ENCODE results near the gene BMAL2. TPM values are rescaled to one million over a fixed set of nuclear protein-coding genes. Genes with fewer than 3 reads are reported as not detected.

Gene BMAL2
- total RNA-seq, 1 experiment from 2014 or later = 23.1 TPM

DNA sequence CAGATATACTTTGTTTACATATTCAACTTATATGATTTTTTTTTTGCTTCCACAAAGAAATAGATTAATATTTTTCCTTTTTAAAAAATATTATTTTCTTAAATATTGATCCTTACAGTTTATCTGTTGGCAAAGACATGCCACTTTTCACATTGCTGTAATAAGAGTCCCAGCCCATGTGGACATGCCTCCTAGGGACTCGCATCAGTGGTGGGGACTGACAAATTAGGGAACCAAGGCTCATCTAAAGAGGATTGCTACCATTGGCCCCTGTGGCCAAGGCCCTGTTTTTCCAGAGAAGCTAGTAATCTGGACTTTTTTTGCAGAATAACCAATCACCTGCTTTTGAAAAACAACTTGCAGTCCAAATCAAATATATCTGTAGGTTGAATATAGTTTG, 27.8 kb upstream of the BMAL2 start:
- H3K4me1 ChIP-seq (ENCODE audit: insufficient read depth, low read length) = no peaks in the 10 kb centered on the region
- H3K27ac ChIP-seq (ENCODE audit: insufficient read length, low read depth, low read length) = no peak overlapping the region
- DNase-seq = no peak
- no peaks in the 10 kb centered on the region for H4K20me1 ChIP-seq (ENCODE audit: control insufficient read depth, insufficient read depth, insufficient read length)
- H4K8ac ChIP-seq (replicated peaks; ENCODE audit: insufficient read length, low read depth, low read length) = no peak overlapping the region
- no peak overlapping the region for H3K27ac Mint-ChIP-seq
- H3K79me2 ChIP-seq (ENCODE audit: insufficient read depth, low read length) = no peaks in the 10 kb centered on the region
- no peak overlapping the region for H2BK12ac ChIP-seq (ENCODE audit: insufficient read length, low read depth, low read length)
- no peak overlapping the region for H3K18ac ChIP-seq (ENCODE audit: insufficient read length, low read depth, low read length)
- H2BK5ac ChIP-seq (ENCODE audit: insufficient read length, low read length) = no peak overlapping the region
- no peak overlapping the region for H4K91ac ChIP-seq (ENCODE audit: insufficient read length, low read depth, low read length)
- no peak overlapping the region for H3K4me3 Mint-ChIP-seq
- no peak overlapping the region for H2BK120ac ChIP-seq (ENCODE audit: low read depth, low read length, poor library complexity, severe bottlenecking)
- no peak overlapping the region for H3K56ac ChIP-seq (ENCODE audit: insufficient read length, low read depth, low read length)
- no peaks in the 10 kb centered on the region for H3K9me3 Mint-ChIP-seq
- H2AK5ac ChIP-seq (ENCODE audit: insufficient read length, low read length) = no peak overlapping the region
- no peak overlapping the region for H3K9ac ChIP-seq (ENCODE audit: extremely low read depth, insufficient read length, low read length)
- H3K4ac ChIP-seq (ENCODE audit: low read depth, low read length) = no peak overlapping the region
- H4K5ac ChIP-seq (ENCODE audit: insufficient read length, low read depth, low read length) = no peak overlapping the region
- no peak overlapping the region for H3T11ph ChIP-seq (ENCODE audit: low read length)
- H2BK20ac ChIP-seq (ENCODE audit: low read depth, low read length, poor library complexity, severe bottlenecking) = no peak overlapping the region
- no peak overlapping the region for H2AFZ ChIP-seq (ENCODE audit: low read length)
- H3K9me3 ChIP-seq (ENCODE audit: control insufficient read depth, low read depth, low read length) = no peaks in the 10 kb centered on the region
- H3K4me2 ChIP-seq (ENCODE audit: insufficient read depth, insufficient read length, low read length) = no peak overlapping the region
- H3K27me3 Mint-ChIP-seq (ENCODE audit: low read depth) = no peaks in the 10 kb centered on the region
- H3K36me3 Mint-ChIP-seq (ENCODE audit: insufficient read depth in 1 of 3, low read depth in 3 of 3) = peaks cover 6 to 26% (median 22%) of the 10 kb centered on the region in 3 experiments
- no peaks in the 10 kb centered on the region for H3K4me1 Mint-ChIP-seq
- H2BK15ac ChIP-seq (ENCODE audit: low read depth, low read length) = no peak overlapping the region
- no peaks in the 10 kb centered on the region for H3K79me1 ChIP-seq (ENCODE audit: insufficient read depth, low read depth, low read length, poor library complexity, severe bottlenecking)
- TF ChIP-seq, protein P1, sequence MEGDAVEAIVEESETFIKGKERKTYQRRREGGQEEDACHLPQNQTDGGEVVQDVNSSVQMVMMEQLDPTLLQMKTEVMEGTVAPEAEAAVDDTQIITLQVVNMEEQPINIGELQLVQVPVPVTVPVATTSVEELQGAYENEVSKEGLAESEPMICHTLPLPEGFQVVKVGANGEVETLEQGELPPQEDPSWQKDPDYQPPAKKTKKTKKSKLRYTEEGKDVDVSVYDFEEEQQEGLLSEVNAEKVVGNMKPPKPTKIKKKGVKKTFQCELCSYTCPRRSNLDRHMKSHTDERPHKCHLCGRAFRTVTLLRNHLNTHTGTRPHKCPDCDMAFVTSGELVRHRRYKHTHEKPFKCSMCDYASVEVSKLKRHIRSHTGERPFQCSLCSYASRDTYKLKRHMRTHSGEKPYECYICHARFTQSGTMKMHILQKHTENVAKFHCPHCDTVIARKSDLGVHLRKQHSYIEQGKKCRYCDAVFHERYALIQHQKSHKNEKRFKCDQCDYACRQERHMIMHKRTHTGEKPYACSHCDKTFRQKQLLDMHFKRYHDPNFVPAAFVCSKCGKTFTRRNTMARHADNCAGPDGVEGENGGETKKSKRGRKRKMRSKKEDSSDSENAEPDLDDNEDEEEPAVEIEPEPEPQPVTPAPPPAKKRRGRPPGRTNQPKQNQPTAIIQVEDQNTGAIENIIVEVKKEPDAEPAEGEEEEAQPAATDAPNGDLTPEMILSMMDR (conservative IDR thresholded peaks at IDR 0.05) = no peak
- WGBS (ENCODE audit: extremely low coverage, insufficient read length, low lambda C conversion rate) = no CpG with 5 or more reads among the region's 1 CpG
- H3K27me3 ChIP-seq (ENCODE audit: insufficient read depth, low read length) = no peaks in the 10 kb centered on the region
- H3K23ac ChIP-seq (ENCODE audit: insufficient read length, low read depth, low read length) = no peak overlapping the region
- no peaks in the 10 kb centered on the region for H3K23me2 ChIP-seq (ENCODE audit: insufficient read length, low read depth, low read length, poor library complexity, severe bottlenecking)
- H3K14ac ChIP-seq (ENCODE audit: insufficient read depth, low read length) = no peak overlapping the region
